Measurements from ENCODE around the gene PARP6. TPM values are rescaled to one million over a fixed set of nuclear protein-coding genes. Genes with fewer than 3 reads are reported as not detected.

Gene PARP6
- total and polyA plus RNA-seq, 9 donors = 39.0 to 64.2 (median 53.8) TPM

DNA sequence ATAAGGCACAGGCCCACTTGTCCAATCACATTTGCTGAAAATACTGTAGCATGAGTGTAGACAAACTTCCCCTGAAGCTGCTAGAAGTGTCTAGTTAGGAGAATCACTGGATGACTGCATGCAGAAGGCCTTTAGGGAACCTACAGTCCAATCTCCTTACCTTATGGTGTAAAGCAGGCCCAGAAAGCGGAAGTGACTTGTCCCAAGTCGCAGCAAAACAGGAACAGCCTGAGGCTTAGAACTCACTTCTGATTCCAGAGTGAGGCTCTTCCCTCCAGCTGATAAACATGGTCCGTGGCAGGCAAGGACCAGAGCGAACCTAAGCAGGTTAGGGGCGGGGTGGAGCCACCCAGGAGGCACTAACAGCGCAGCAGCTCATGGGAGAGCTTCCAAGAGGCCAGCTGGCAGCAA, 77.2 kb downstream of the PARP6 start:
- Histone ChIP-seq H3K27me3 (ENCODE audit: control insufficient read depth, insufficient read depth, low read length) (peaks cover 31% of the 10 kb centered on the region), H3K36me3 (ENCODE audit: control insufficient read depth, insufficient read depth, low read length) (peaks cover 21% of the 10 kb centered on the region), H3K4me1 (ENCODE audit: control insufficient read depth, insufficient read depth, low read length) (peaks cover 28% of the 10 kb centered on the region), H3K27ac (ENCODE audit: low read length) (no peak overlapping the region), H3K9me3 (replicated peaks; ENCODE audit: control insufficient read depth, low read depth, low read length) (no peaks in the 10 kb centered on the region), H3K4me3 (ENCODE audit: low read length) (no peak overlapping the region)
- peak; percentile 60 for DNase-seq
- WGBS (ENCODE audit: insufficient coverage) = 68% methylated on average over 4 of the region's 6 CpGs

DNA sequence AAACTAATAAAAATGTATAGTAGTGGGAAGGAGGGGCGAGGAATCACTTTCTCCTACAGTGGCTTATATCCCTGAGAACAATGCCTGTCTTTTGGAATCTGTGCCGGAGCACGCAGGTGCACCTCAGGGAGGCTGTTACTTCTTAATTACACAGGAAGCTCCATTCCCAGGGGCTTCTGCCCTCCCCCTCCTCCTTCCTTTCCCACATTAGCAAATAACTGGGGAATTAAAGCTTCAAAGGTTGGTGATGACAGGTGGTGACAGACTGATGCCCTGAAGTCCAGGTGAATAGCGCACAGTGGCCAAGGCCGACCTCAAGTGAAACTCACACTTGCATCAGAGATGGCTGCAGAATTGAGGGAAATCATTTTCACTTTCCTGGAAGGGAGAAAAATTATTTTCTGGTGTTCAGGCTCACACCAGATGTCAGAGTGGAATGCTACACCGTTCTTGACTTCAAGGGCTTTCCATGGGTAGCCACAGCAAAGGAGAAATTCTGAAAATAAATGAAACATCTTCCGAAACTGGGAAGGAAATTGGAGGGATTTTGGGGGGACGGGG, 78.4 kb downstream of the PARP6 start:
- H3K27ac ChIP-seq (ENCODE audit: low read length) = no peak overlapping the region
- peaks cover 33% of the 10 kb centered on the region for H3K27me3 ChIP-seq (ENCODE audit: control insufficient read depth, insufficient read depth, low read length)
- WGBS (ENCODE audit: insufficient coverage) = 36% methylated on average over 5 of the region's 8 CpGs
- DNase-seq = no peak
- no peak overlapping the region for H3K4me3 ChIP-seq (ENCODE audit: low read length)
- peaks cover 16% of the 10 kb centered on the region for H3K4me1 ChIP-seq (ENCODE audit: control insufficient read depth, insufficient read depth, low read length)
- peaks cover 9% of the 10 kb centered on the region for H3K36me3 ChIP-seq (ENCODE audit: control insufficient read depth, insufficient read depth, low read length)
- H3K9me3 ChIP-seq (replicated peaks; ENCODE audit: control insufficient read depth, low read depth, low read length) = no peaks in the 10 kb centered on the region

DNA sequence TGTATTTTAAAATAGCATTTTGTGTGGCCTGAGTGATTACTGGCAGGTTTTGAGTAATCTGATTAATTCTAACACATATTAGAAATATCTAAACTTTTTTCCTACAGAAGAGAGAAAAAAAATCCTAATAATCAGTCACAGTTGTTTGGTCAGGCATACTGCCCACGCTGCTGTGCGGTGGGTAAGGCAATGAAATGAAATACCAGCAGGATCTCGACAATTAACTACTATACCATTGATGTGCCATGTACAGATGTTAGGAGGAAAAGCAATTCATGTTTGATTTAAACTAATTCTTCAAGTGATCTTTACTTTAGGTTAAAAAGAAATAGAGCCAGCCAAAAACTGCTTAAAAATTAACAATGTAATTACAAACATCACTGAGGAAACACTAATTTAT, 79.9 kb downstream of the PARP6 start:
- no CpG with 5 or more reads among the region's 3 CpGs for WGBS (ENCODE audit: insufficient coverage)
- no peaks in the 10 kb centered on the region for H3K9me3 ChIP-seq (replicated peaks; ENCODE audit: control insufficient read depth, low read depth, low read length)
- H3K36me3 ChIP-seq (ENCODE audit: control insufficient read depth, insufficient read depth, low read length) = no peaks in the 10 kb centered on the region
- no peak overlapping the region for H3K27ac ChIP-seq (ENCODE audit: low read length)
- DNase-seq = no peak
- peaks cover 31% of the 10 kb centered on the region for H3K27me3 ChIP-seq (ENCODE audit: control insufficient read depth, insufficient read depth, low read length)
- H3K4me3 ChIP-seq (ENCODE audit: low read length) = no peak overlapping the region
- peaks cover 6% of the 10 kb centered on the region for H3K4me1 ChIP-seq (ENCODE audit: control insufficient read depth, insufficient read depth, low read length)

Other genes with a start within 250 kb of the PARP6 start
- gene MYO9A, start 154.4 kb downstream of the PARP6 start, total RNA-seq = 63.8 TPM
- 10 to 100 TPM; 18.6 to 32.3 (median 28.1) TPM for gene MYO9A, start 154.4 kb downstream of the PARP6 start, polyA plus RNA-seq (ENCODE audit: insufficient read depth in 1 of 8, insufficient read length in 8 of 8, low replicate concordance in 1 of 8)
- 4.2 TPM for gene SENP8, start 154.2 kb downstream of the PARP6 start, total RNA-seq
- 1 to 10 TPM; 3.3 to 5.9 (median 4.5) TPM for gene SENP8, start 154.2 kb downstream of the PARP6 start, polyA plus RNA-seq (ENCODE audit: insufficient read depth in 1 of 8, insufficient read length in 8 of 8, low replicate concordance in 1 of 8)
- gene GRAMD2A, start 74.8 kb downstream of the PARP6 start, total RNA-seq = 0.98 TPM
- 1 to 10 TPM in 6 of 8 donors, under 1 TPM in 2; 0.61 to 2.8 (median 1.6) TPM for gene GRAMD2A, start 74.8 kb downstream of the PARP6 start, polyA plus RNA-seq (ENCODE audit: insufficient read depth in 1 of 8, insufficient read length in 8 of 8, low replicate concordance in 1 of 8)
- 727 TPM for gene PKM, start 41.4 kb downstream of the PARP6 start, total RNA-seq
- gene PKM, start 41.4 kb downstream of the PARP6 start, polyA plus RNA-seq (ENCODE audit: insufficient read depth in 1 of 8, insufficient read length in 8 of 8, low replicate concordance in 1 of 8) = 100 to 1,000 TPM; 731 to 984 (median 848) TPM
- gene CELF6, start 47.6 kb upstream of the PARP6 start, total RNA-seq = 1.2 TPM
- gene CELF6, start 47.6 kb upstream of the PARP6 start, polyA plus RNA-seq (ENCODE audit: insufficient read depth in 1 of 8, insufficient read length in 8 of 8, low replicate concordance in 1 of 8) = 1 to 10 TPM in 5 of 8 donors, under 1 TPM in 3; 0.48 to 2.6 (median 1.4) TPM
- gene HEXA, start 103.5 kb upstream of the PARP6 start, total RNA-seq = 58.1 TPM
- 10 to 100 TPM; 42.6 to 59.9 (median 53.4) TPM for gene HEXA, start 103.5 kb upstream of the PARP6 start, polyA plus RNA-seq (ENCODE audit: insufficient read depth in 1 of 8, insufficient read length in 8 of 8, low replicate concordance in 1 of 8)
- gene TMEM202, start 125.8 kb upstream of the PARP6 start, total RNA-seq = not detected
- gene TMEM202, start 125.8 kb upstream of the PARP6 start, polyA plus RNA-seq (ENCODE audit: insufficient read depth in 1 of 8, insufficient read length in 8 of 8, low replicate concordance in 1 of 8) = under 1 TPM in 1 of 8 donors, not detected in 7; 0.21 TPM
- gene ARIH1, start 201.8 kb upstream of the PARP6 start, total RNA-seq = 54.2 TPM
- 100 to 1,000 TPM in 7 of 8 donors, 10 to 100 TPM in 1; 99.7 to 150 (median 125) TPM for gene ARIH1, start 201.8 kb upstream of the PARP6 start, polyA plus RNA-seq (ENCODE audit: insufficient read depth in 1 of 8, insufficient read length in 8 of 8, low replicate concordance in 1 of 8)